ENCODE measurements around the gene OR2AJ1. TPM values are rescaled to one million over a fixed set of nuclear protein-coding genes. Genes with fewer than 3 reads are reported as not detected.

OR2AJ1 gene
- not detected in 2 replicates for total RNA-seq

- DNase-seq, result no peak
Observed at GRCh38 chr1:247924868-247925267, at the start of gene OR2AJ1. TSS of gene OR2AJ1 (plus strand) at chr1:247924889. CDS start at chr1:247933769, 8,880 bp downstream.

GRCh38 chr1:247883346-247883745 is 41.3 kb upstream of the OR2AJ1 start:
- no peak for DNase-seq

- no peak for DNase-seq
Observed at GRCh38 chr1:247884797-247885413, 39.8 kb upstream of the OR2AJ1 start.

- no peak for DNase-seq
Observed at GRCh38 chr1:247895163-247895637, 29.5 kb upstream of the OR2AJ1 start, which contains the start of gene OR2W3. TSS of gene OR2W3 (plus strand) at chr1:247895587. CDS start at chr1:247895587, 0 bp downstream.

GRCh38 chr1:247895976-247896375 is 28.7 kb upstream of the OR2AJ1 start:
- DNase-seq, result no peak

- DNase-seq, result no peak
Observed at GRCh38 chr1:247904122-247904521, 20.6 kb upstream of the OR2AJ1 start.

- DNase-seq, result no peak
Observed at GRCh38 chr1:247905181-247905580, 19.5 kb upstream of the OR2AJ1 start.

GRCh38 chr1:247905910-247906503 is 18.7 kb upstream of the OR2AJ1 start:
- DNase-seq, result no peak

GRCh38 chr1:247906504-247907047 is 18.1 kb upstream of the OR2AJ1 start:
- no peak for DNase-seq

- no peak for DNase-seq
Observed at GRCh38 chr1:247908766-247909165, 15.9 kb upstream of the OR2AJ1 start.

GRCh38 chr1:247913786-247914185 is 10.9 kb upstream of the OR2AJ1 start:
- no peak for DNase-seq

- no peak for DNase-seq
Observed at GRCh38 chr1:247914941-247915662, 9.6 kb upstream of the OR2AJ1 start.

- no peak for DNase-seq
Observed at GRCh38 chr1:247919952-247920351, 4.7 kb upstream of the OR2AJ1 start, which contains the start of gene OR2T8. TSS of gene OR2T8 (plus strand) at chr1:247920252. CDS start at chr1:247921018, 766 bp downstream.

- no peak for DNase-seq
Observed at GRCh38 chr1:247923941-247924340, 748 bp upstream of the OR2AJ1 start.

- DNase-seq, result no peak
Observed at GRCh38 chr1:247933989-247934388, 9.3 kb downstream of the OR2AJ1 start.

- DNase-seq, result no peak
Observed at GRCh38 chr1:247935781-247936180, 11.1 kb downstream of the OR2AJ1 start.

GRCh38 chr1:247936415-247936814 is 11.7 kb downstream of the OR2AJ1 start:
- no peak for DNase-seq

- DNase-seq, result peak; percentile 2
Observed at GRCh38 chr1:247936965-247937734, 12.5 kb downstream of the OR2AJ1 start.

GRCh38 chr1:247942624-247943023 is 17.9 kb downstream of the OR2AJ1 start:
- no peak for DNase-seq

GRCh38 chr1:247948558-247948957 is 23.9 kb downstream of the OR2AJ1 start, which contains the start of gene OR2L8:
TSS of gene OR2L8 (plus strand) at chr1:247948858. CDS start at chr1:247948858, 0 bp downstream.
- DNase-seq, result no peak

- DNase-seq, result no peak
Observed at GRCh38 chr1:247953408-247953807, 28.7 kb downstream of the OR2AJ1 start.

- no peak for DNase-seq
Observed at GRCh38 chr1:247961791-247962190, 37.1 kb downstream of the OR2AJ1 start.

All from dermis blood vessel endothelial cell (primary cell).